HG02610 (cell line): Measurements from ENCODE around the gene GRK1.

Experiments
- ATAC-seq: cut with Tn5 transposase; IDR thresholded peaks from one replicate; pipeline ENCODE4 v1.9.1; 2021; ENCODE audit warnings: mild to moderate bottlenecking, moderate library complexity; ENCODE audit not compliant: unreplicated experiment

GRK1 gene

DNA sequence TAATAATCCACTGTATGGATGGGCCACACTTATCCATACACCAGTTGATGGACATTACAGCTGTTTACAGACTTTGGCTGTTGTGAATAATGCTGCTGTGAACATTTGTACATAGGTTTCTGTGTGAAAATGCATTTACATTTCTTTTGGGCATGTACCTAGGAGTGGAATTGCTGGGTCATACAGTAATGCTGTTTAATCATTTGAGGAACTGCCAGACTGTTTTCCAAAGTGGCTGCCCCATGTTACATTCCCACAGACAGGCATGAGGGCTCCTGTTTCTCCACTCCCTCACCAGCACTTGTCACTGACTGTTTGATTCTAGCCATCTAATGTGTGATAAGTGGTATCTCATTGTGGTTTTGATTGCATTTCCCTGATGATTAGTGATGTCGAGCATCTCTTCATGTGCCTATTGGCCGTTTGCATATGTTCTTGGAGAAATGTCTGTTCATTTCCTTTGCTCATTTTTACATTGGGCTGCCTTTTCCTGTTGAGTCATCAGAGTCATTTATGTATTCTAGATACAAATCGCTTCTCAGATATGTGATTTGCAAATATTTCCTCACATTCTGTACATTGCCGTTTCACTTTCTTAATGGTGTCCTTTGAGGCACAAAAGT is 104.8 kb downstream of the GRK1 start:
- ATAC-seq: no peak

DNA sequence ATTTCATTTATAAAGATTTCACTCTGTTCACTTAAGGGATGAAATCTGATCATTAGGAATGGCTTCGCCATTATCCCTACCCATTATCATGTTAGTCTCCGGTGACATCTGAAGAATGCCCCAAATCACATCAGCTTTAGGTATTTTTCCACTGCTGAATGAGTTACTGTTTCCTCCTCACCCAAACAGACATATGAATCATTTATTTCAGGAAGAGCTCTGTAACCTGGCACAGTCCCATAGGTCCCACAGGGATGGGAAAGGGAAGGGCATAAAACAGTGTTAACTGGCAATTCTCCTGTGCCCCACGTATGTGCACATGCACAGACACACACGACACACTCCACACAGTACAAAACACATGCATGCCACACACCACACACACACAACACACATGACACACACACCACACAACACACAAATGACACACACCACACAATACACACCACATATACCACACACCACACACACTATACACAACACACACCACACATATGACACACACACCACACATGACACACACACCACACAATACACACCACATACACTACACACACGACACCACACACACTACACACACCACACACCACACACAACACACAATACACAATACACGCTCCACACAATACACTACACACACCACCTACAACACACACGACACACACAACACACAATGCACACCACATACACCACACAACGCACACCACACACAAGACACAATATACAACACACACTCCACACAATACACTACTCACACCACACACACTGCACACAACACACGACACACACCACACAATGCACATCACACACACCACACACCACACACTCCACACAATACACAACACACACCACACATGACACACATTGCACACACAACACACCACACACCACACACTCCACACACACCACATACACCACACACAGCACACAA is 107.4 kb downstream of the GRK1 start:
- ATAC-seq: no peak

GRCh38 chr13:113775451-113776145 is 108.6 kb downstream of the GRK1 start:
- no peak for ATAC-seq

- no peak for ATAC-seq
These were observed 109.5 kb downstream of the GRK1 start for GRCh38 chr13:113776231-113777125.

DNA sequence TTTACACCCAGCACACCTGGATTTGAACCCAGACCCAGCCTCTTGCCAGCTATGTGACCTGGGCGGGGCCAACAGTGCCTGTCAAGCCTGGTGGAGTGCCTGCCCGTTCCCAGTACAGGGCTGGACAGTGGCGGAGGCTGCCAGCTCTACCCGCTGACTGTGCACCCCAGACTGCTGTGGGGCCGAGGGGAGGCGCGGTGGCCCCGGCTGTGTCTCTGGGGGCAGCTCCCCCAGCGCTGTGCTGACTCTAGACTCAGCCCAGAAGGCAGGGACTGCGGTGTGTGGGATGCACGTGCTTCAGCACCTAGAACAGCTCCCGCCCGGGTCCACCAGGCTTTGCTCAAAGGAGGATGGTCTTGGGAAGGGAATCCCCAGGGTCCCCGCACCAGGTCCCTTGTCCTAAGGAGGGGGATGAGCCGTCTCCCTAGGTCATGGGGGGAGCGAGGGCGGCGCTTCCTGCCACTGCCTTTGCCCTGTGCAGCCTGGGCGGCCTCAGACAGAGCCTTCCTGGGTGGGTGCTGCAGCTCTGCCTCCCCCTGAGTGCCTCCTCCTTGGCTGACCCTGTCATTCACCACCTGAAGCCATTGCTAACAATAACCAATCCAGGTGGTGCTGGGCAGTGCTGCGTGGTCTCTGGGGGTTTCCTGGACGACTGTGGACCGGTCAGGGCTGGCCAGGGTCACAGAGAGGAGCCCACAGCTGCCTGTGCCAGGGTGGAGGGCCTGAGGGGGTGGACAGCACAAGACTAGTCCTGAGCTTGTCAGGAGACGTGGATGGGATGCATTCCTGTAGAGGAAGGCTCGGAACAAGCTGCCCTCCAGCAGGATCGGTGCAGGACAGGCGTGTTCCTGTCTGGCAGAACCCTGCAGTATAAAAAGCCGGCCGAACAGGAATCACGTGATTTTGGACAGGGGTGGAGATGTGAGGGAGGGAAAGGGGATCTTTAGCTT is 110.6 kb downstream of the GRK1 start:
- no peak for ATAC-seq

DNA sequence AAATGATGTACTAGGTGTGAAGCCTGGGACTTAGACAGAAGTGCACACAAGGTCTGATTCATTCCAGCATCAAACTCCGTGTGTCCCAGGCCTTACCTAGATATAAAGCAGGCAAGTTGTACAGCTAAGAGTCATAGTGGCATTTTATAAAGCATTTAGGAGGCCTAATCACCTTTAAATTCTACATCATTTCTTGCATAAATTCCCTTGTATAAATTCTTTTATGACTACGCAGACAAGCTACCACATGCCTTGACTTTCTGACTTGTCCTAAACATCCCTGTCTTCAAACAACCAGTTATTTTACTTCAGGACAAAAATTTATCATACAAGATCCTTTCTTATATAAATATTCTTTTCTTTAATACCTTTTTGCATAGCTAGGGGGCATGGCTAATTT is 114.6 kb downstream of the GRK1 start:
- ATAC-seq: no peak

DNA sequence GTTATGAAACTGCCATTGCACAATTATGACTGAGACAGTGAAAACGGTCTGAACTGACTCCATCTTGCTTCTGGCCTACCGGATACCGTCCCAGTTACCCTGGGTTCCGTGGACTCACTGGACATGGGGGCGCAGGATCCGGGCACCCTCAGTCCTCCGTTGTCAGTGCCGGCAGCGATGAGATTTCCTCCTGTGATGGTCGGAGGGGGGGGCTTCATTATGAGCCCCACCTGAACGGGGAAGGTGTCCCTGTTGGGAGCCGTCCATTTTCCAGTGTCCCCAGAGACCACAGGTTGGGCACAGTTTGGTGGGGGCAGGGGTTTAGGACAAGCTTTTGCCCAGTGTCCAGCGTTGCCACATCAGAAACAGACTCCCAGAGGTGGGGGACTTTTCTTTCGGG is 115.5 kb downstream of the GRK1 start:
- no peak for ATAC-seq

GRCh38 chr13:113783200-113783881 is 116.3 kb downstream of the GRK1 start:
- ATAC-seq: no peak

DNA sequence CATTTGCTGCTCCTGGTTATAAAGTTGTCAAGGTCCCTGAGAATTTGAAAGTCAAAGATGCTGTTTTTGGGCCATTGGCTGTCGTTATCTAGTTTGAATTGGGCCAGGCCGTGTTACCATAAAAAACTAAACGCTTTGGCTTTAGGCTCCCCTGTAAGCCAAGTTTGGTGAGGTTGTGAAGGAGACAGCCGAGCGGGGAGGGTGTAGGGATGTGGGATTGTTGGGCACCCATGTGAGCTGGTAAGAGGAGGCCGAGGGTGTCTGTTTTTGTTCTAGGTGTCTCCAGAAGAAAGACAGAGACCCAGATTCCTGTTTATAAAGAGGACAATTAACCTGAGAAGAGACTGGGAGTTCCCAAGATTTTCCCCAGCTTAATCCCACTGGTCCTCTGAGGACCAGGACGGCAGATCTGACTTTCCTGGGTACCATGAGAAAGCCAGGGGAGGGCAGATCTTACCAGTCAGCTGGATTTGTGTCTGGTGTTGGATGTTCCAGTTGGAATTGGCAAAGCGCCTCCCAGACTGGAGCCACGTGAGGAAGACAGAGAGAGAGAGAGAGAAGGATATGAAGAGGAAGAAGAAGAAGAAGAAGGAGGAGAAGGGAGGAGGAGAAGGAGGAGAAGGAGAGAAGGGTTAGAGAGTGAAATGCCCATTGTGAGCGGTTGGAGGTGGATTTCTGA is 117.1 kb downstream of the GRK1 start:
- no peak for ATAC-seq

- ATAC-seq: no peak
These were observed 117.6 kb downstream of the GRK1 start for GRCh38 chr13:113784645-113785024.

DNA sequence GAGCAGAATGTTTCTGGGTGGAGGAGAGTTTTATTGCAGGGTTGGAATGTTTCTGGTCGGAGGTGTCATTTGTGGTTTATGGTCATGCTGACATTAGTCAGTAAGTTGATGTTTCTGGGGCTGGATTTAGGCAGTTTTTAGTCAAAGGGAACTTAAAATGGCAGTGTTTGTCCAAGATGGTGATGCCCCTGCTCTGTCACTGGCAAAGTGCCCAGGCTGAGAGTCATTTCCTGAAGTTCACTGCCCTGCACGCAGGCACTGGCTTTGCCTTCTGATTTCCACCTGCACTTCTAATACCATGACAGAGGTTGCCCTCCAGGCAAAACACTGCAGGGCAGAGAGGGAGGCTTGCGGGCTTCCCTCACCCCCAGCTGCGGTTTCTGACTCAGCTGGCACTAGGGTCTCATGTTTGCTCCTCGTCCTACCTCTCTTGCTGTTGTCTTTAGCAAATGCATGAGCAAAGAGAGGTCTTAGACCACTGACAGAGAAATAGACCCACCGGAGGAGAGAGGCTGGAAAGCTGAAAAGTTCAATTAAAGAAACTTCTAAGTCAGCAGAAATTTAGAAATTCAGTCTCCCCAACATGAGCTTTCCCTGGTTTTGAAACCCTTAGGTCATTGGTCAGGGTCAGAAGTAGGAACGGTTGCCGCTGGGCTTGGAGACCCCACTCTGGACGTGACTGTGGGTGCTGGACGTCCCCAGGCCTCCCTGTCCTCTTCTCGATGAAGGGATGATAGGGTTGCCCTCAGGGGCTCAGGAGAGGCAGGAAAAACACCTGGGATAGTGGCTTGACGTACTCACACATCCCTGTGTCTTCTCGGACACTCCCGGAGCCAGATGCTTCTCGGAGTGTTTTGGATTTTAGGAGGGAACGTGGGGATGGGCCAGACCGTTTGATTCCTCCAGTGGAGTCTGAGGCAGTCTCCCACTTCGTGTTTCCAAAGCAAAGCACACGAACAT is 118.3 kb downstream of the GRK1 start:
- no peak for ATAC-seq

DNA sequence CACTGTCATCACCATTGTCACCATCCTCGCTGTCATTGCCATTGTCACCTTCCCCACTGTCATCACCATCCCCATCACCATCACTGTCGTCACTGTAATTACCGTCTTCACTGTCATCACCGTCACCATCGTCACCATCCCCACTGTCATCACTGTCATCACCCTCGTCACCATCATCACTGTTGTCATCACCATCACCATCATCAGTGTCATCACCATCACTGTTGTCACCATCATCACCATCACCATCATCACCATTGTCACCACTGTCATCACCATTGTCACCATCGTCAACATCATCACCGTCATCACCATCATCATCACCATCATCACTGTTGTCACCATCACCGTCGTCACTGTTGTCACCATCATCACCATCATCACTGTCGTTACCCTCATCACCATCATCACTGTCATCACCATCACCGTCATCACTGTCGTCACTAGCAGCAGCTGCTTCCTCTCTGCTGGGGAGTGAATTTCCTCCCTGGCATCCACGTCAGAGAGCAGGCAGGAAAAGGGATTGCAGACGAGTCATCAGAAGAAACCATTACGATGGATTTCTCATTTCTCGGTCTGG is 119.3 kb downstream of the GRK1 start:
- ATAC-seq: no peak
